HepG2 (cell line): ENCODE measurements around the gene MPPE1. TPM values are rescaled to one million over a fixed set of nuclear protein-coding genes. Genes with fewer than 3 reads are reported as not detected.
A peak's percentile ranks its signal among the peaks of the same experiment; 100 is the strongest.

Experiments
- FOSL1 ChIP-seq: sonication (generic); formaldehyde crosslinking; IDR thresholded peaks from 2 replicates; pipeline ENCODE4 v1.9.0; 2021; ENCODE audit warnings: missing genetic modification reagents, borderline replicate concordance
- HDAC6 ChIP-seq: fragments of 200-600 bp; sonication (generic); IDR thresholded peaks from 2 replicates; pipeline ENCODE4 v1.7.0; 2017; ENCODE audit warnings: mild to moderate bottlenecking, antibody characterized with exemption, low read length, low read depth
- HMG20A ChIP-seq: IDR thresholded peaks from 2 replicates; pipeline ENCODE4 v1.6.1; 2016; ENCODE audit warnings: borderline replicate concordance
- HOXA3 ChIP-seq: sonication (generic); formaldehyde crosslinking; IDR thresholded peaks from 2 replicates; pipeline ENCODE4 v1.5.0; 2020; ENCODE audit warnings: missing genetic modification reagents
- JUNB ChIP-seq: sonication (generic); formaldehyde crosslinking; IDR thresholded peaks from 2 replicates; pipeline ENCODE4 v1.8.0; 2022; ENCODE audit warnings: missing genetic modification reagents, mild to moderate bottlenecking, borderline replicate concordance
- PPARG ChIP-seq: conservative IDR thresholded peaks from 2 replicates; pipeline ENCODE4 v1.6.1; 2016; ENCODE audit warnings: missing biosample characterization, missing genetic modification reagents
- TBX2 ChIP-seq: sonication (generic); formaldehyde crosslinking; IDR thresholded peaks from 2 replicates; pipeline ENCODE4 v1.5.0; 2020; ENCODE audit warnings: missing genetic modification reagents, mild to moderate bottlenecking, borderline replicate concordance
- ZNF766 ChIP-seq: sonication (generic); formaldehyde crosslinking; IDR thresholded peaks from 2 replicates; pipeline ENCODE4 v1.5.0; 2020; ENCODE audit warnings: missing genetic modification reagents, borderline replicate concordance
- ZSCAN29 ChIP-seq: sonication (generic); formaldehyde crosslinking; conservative IDR thresholded peaks from 2 replicates; pipeline ENCODE4 v1.4.0; 2020; ENCODE audit warnings: mild to moderate bottlenecking, missing genetic modification reagents
- polyA plus RNA-seq, 8 experiments: library from polyadenylated mRNA; depleted of rRNA in 3 of 8; stranded (reverse) in 7 of 8; unstranded in 1 of 8; fragments of >200 nt; fragmentation: Illumina TruSeq in 4 of 8; extraction: Trizol in 4 of 8; gene quantifications; 2 replicates each; pipeline versions ENCODE4 v1.2.1 to v1.2.3, GENCODE V29; 2011 to 2016; ENCODE audit warnings: low read depth in 4 of 8, missing spikeins in 1 of 8, mixed read lengths in 1 of 8; ENCODE audit not compliant: insufficient read depth in 1 of 8
- total RNA-seq, 5 experiments: library from RNA; depleted of rRNA; stranded (reverse); fragments of >200 nt; fragmentation: Illumina TruSeq; extraction: Trizol; gene quantifications; 2 replicates each; pipeline ENCODE4 v1.2.3, GENCODE V29; 2016; ENCODE audit warnings: low read depth in 1 of 5
- TF ChIP-seq, protein P1 (sequence below): sonication (generic); formaldehyde crosslinking; IDR thresholded peaks from 2 replicates; pipeline ENCODE4 v1.5.0; 2020; ENCODE audit warnings: mild to moderate bottlenecking, missing genetic modification reagents, moderate library complexity
- TF ChIP-seq, protein P2 (sequence below): sonication (generic); formaldehyde crosslinking; conservative IDR thresholded peaks from 2 replicates; pipeline ENCODE4 v1.4.0; 2020; ENCODE audit warnings: missing genetic modification reagents

Gene MPPE1
- total and polyA plus RNA-seq, 2 of the 13 experiments (the other 11 are each of a cell fraction or from before 2014, with no cell fraction given), result 9.6 to 11.9 TPM

DNA sequence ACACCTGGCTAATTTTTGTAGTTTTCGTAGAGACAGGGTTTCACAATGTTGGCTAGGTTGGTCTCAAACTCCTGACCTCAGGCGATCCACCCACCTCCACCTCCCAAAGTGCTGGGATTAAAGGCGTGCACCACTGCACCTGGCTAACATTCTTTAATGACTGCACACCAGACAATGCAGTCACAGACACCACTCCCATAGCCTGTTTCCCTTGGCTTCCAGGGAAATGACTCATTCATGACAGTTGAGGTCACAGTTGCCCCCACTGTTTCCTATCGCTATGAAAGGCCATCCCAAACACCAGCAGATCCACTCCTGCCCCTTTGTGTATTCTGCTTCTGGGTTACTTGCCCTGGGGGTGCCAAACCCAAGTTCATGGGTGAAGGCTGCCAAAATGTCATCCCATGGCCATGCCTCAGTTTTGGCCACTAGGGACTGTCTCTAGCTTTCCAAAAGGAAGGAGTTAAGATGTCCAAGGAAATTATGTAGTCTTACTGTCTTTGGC lies 48.2 kb downstream of the MPPE1 start (continued):
- TF ChIP-seq FOSL1 (CRISPR knock-in tag), result peak; percentile 75; the same call in 1 of the 2 replicates
- peak; percentile 10; the same call in 1 of the 2 replicates for TF ChIP-seq PPARG
- TF ChIP-seq JUNB (CRISPR knock-in tag), result peak; percentile 54; the same call in 1 of the 2 replicates
- TF ChIP-seq ZNF766 (CRISPR knock-in tag), result no peak
- TF ChIP-seq, protein P1, sequence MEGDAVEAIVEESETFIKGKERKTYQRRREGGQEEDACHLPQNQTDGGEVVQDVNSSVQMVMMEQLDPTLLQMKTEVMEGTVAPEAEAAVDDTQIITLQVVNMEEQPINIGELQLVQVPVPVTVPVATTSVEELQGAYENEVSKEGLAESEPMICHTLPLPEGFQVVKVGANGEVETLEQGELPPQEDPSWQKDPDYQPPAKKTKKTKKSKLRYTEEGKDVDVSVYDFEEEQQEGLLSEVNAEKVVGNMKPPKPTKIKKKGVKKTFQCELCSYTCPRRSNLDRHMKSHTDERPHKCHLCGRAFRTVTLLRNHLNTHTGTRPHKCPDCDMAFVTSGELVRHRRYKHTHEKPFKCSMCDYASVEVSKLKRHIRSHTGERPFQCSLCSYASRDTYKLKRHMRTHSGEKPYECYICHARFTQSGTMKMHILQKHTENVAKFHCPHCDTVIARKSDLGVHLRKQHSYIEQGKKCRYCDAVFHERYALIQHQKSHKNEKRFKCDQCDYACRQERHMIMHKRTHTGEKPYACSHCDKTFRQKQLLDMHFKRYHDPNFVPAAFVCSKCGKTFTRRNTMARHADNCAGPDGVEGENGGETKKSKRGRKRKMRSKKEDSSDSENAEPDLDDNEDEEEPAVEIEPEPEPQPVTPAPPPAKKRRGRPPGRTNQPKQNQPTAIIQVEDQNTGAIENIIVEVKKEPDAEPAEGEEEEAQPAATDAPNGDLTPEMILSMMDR (CRISPR knock-in tag), result 0 out of 2 replicates have a peak, but pooled peaks have one; percentile 14
- no peak for TF ChIP-seq HDAC6
- TF ChIP-seq, protein P2, sequence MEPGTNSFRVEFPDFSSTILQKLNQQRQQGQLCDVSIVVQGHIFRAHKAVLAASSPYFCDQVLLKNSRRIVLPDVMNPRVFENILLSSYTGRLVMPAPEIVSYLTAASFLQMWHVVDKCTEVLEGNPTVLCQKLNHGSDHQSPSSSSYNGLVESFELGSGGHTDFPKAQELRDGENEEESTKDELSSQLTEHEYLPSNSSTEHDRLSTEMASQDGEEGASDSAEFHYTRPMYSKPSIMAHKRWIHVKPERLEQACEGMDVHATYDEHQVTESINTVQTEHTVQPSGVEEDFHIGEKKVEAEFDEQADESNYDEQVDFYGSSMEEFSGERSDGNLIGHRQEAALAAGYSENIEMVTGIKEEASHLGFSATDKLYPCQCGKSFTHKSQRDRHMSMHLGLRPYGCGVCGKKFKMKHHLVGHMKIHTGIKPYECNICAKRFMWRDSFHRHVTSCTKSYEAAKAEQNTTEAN, result no peak
- no peak for TF ChIP-seq ZSCAN29 (CRISPR knock-in tag)
- peak; percentile 44; the same call in 1 of the 2 replicates for TF ChIP-seq TBX2 (CRISPR knock-in tag)
- TF ChIP-seq HOXA3 (CRISPR knock-in tag), result 0 out of 2 replicates have a peak, but pooled peaks have one; percentile 19
- peak; percentile 17; the same call in 1 of the 2 replicates for TF ChIP-seq HMG20A
